Neural crest cell (in vitro differentiated cells): ENCODE data around the gene PRRX2. TPM values are rescaled to one million over a fixed set of nuclear protein-coding genes. Genes with fewer than 3 reads are reported as not detected.

Experiments
- DNase-seq: peaks from one replicate; pipeline ENCODE4 v3.0.0; 2021; ENCODE audit warnings: low read depth, mixed read lengths, low spot score
- H3K27ac Mint-ChIP-seq: one replicate; pipeline ENCODE4 v1.8.0; 2021; ENCODE audit warnings: mild to moderate bottlenecking, mixed read lengths; ENCODE audit not compliant: unreplicated experiment
- H3K27me3 Mint-ChIP-seq: 2 replicates; pipeline ENCODE4 v1.8.0; 2021; ENCODE audit warnings: low read depth, mild to moderate bottlenecking, mixed read lengths
- H3K36me3 Mint-ChIP-seq: 2 replicates; pipeline ENCODE4 v1.8.0; 2021; ENCODE audit warnings: low read depth, mild to moderate bottlenecking, mixed read lengths
- H3K4me1 Mint-ChIP-seq: 2 replicates; pipeline ENCODE4 v1.8.0; 2021; ENCODE audit warnings: mixed read lengths
- H3K4me3 Mint-ChIP-seq: one replicate; pipeline ENCODE4 v1.8.0; 2021; ENCODE audit warnings: mild to moderate bottlenecking, mixed read lengths
- H3K9me3 Mint-ChIP-seq: 2 replicates; pipeline ENCODE4 v1.8.0; 2021; ENCODE audit warnings: mixed read lengths
- CTCF ChIP-seq: fragments of 200-600 bp; sonication (generic); conservative IDR thresholded peaks from 2 replicates; pipeline ENCODE4 v1.5.0; 2021; ENCODE audit warnings: antibody characterized with exemption, mild to moderate bottlenecking
- total RNA-seq: library from RNA; stranded (reverse); gene quantifications from 2 replicates; pipeline ENCODE4 v1.2.1, GENCODE V29; 2021

PRRX2 gene
- total RNA-seq, 1 donor from 2014 or later: 0.65 TPM

- Mint-ChIP-seq H3K4me1 (peaks cover 5% of the 10 kb centered on the region), H3K36me3 (no peaks in the 10 kb centered on the region), H3K27me3 (peaks cover 5% of the 10 kb centered on the region), H3K27ac (no peak overlapping the region), H3K9me3 (no peaks in the 10 kb centered on the region), H3K4me3 (no peak overlapping the region)
- TF ChIP-seq CTCF: no peak
- no peak for DNase-seq
Measured at GRCh38 chr9:129676975-129677374, 11.5 kb downstream of the PRRX2 start.

GRCh38 chr9:129677456-129677855 is 12.0 kb downstream of the PRRX2 start:
- no peak for DNase-seq
- no peak overlapping the region for H3K4me3 Mint-ChIP-seq
- TF ChIP-seq CTCF: no peak
- H3K27me3 Mint-ChIP-seq: peaks cover 7% of the 10 kb centered on the region
- no peaks in the 10 kb centered on the region for H3K36me3 Mint-ChIP-seq
- peaks cover 5% of the 10 kb centered on the region for H3K4me1 Mint-ChIP-seq
- no peak overlapping the region for H3K27ac Mint-ChIP-seq
- H3K9me3 Mint-ChIP-seq: no peaks in the 10 kb centered on the region

- Mint-ChIP-seq H3K4me3 (no peak overlapping the region), H3K4me1 (peaks cover 5% of the 10 kb centered on the region), H3K9me3 (no peaks in the 10 kb centered on the region), H3K27ac (no peak overlapping the region), H3K27me3 (peaks cover 7% of the 10 kb centered on the region), H3K36me3 (no peaks in the 10 kb centered on the region)
- no peak for TF ChIP-seq CTCF
- no peak for DNase-seq
Measured at GRCh38 chr9:129678844-129679243, 13.4 kb downstream of the PRRX2 start.

- DNase-seq: no peak
- Mint-ChIP-seq H3K9me3 (no peaks in the 10 kb centered on the region), H3K36me3 (no peaks in the 10 kb centered on the region), H3K4me1 (peaks cover 5% of the 10 kb centered on the region), H3K27ac (no peak overlapping the region), H3K4me3 (no peak overlapping the region), H3K27me3 (peaks cover 7% of the 10 kb centered on the region)
- no peak for TF ChIP-seq CTCF
Measured at GRCh38 chr9:129679537-129679936, 14.1 kb downstream of the PRRX2 start.

- no peaks in the 10 kb centered on the region for H3K36me3 Mint-ChIP-seq
- no peak overlapping the region for H3K27ac Mint-ChIP-seq
- no peak overlapping the region for H3K4me3 Mint-ChIP-seq
- no peaks in the 10 kb centered on the region for H3K9me3 Mint-ChIP-seq
- peaks cover 5% of the 10 kb centered on the region for H3K4me1 Mint-ChIP-seq
- H3K27me3 Mint-ChIP-seq: peaks cover 6% of the 10 kb centered on the region
- TF ChIP-seq CTCF: no peak
- no peak for DNase-seq
Measured at GRCh38 chr9:129681924-129682323, 16.5 kb downstream of the PRRX2 start.

GRCh38 chr9:129682381-129682780 is 16.9 kb downstream of the PRRX2 start:
- Mint-ChIP-seq H3K36me3 (no peaks in the 10 kb centered on the region), H3K9me3 (no peaks in the 10 kb centered on the region), H3K4me3 (no peak overlapping the region), H3K4me1 (peaks cover 5% of the 10 kb centered on the region), H3K27me3 (peaks cover 5% of the 10 kb centered on the region), H3K27ac (no peak overlapping the region)
- TF ChIP-seq CTCF: no peak
- no peak for DNase-seq
